Fibroblast of peridontal ligament (primary cell): ENCODE measurements around the gene TBL2.
A peak's percentile ranks its signal among the peaks of the same experiment; 100 is the strongest.
"Not testable (repeated sequence)": the region's sequence is repeated elsewhere in the genome, so short reads cannot be mapped to it uniquely, and the experiment has no call there.

ENCODE experiments used
- DNase-seq: peaks from one replicate; pipeline ENCODE4 v3.0.0-alpha.2; 2010; ENCODE audit errors: extremely low read depth

TBL2 gene, protein sequence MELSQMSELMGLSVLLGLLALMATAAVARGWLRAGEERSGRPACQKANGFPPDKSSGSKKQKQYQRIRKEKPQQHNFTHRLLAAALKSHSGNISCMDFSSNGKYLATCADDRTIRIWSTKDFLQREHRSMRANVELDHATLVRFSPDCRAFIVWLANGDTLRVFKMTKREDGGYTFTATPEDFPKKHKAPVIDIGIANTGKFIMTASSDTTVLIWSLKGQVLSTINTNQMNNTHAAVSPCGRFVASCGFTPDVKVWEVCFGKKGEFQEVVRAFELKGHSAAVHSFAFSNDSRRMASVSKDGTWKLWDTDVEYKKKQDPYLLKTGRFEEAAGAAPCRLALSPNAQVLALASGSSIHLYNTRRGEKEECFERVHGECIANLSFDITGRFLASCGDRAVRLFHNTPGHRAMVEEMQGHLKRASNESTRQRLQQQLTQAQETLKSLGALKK

DNA sequence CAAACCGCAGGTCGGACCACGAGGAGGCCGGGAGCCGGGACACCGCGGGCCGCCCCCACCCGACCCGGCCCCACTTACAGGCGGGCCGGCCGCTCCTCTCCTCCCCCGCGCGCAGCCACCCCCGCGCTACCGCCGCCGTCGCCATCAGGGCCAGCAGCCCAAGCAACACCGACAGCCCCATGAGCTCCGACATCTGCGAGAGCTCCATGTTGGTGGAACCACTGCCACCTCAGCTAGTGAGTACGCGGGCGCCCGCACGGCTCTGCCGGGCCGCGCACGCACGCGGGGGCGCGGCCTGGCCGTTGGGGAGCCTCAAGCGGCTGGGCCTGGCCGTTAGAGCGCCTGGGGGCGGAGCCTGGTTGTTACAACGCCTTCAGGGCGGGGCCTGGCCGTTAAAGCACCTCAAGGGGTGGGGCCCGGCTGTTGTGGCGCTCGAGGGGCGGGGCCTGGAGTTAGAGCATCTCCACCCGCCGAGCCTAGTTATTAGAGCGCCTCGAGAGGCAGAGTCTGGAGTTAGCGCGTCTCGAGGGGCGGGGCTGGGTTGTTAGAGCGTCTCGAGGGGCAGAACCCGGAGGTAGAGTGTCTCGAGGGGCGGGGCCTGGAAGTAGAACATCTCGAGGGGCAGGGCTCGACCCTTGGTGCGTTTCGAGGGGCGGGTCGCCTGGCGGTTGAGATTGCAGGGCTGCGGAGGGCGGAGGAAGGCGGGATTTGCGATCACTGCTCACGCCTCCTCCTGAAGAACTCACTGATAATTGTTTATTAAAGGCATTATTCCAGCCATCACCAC is at the start of gene TBL2:
Gene TBL2, minus strand, starts transcription at position 238 of the 787 bp plus-strand sequence. Its CDS starts 30 bp downstream, at position 208.
- DNase-seq = peak; percentile 97

DNA sequence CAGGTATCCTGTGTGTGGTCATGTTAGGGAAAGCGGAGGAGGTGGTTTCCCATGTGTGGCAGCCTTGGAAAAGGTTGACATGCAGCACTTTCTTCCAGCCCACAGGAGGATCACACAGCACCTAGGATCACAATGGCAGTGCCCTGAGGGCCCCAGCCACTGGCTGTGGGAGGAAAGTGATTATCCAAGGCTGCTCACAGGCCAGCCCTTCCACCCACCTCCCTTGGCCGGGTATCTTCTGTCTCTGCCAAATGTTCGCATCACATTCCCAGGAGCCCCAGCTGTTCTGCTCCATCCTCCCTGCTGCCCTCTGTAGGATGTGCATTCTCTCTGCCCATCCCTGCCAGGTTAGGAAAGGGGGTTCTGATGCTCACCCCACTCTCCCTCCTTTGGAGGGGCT is 48.4 kb upstream of the TBL2 start:
- peak; percentile 29 for DNase-seq

- DNase-seq = no peak
Measured at GRCh38 chr7:73625276-73625675, 46.9 kb upstream of the TBL2 start.

DNA sequence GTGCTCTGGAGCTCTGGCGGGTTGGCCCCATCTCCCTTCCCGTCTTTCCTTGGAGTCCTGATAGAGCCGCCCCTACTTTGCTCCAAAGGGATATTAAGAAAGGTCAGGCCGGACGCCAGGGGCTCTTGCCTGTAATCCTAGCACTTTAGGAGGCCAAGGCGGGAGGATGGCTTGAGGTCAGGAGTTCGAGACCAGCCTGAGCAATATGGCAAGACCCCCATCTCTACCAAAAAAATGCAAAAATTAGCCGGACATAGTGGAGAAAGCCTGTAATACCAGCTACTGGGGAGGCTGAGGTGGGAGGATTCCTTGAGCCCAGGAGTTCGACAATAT is 46.3 kb upstream of the TBL2 start:
- no peak for DNase-seq

GRCh38 chr7:73623798-73624668 is 45.7 kb upstream of the TBL2 start, which contains the start of gene MLXIPL:
MLXIPL (minus strand) TSS chr7:73624522; CDS start chr7:73624492, 30 bp downstream.
- DNase-seq = no peak

DNA sequence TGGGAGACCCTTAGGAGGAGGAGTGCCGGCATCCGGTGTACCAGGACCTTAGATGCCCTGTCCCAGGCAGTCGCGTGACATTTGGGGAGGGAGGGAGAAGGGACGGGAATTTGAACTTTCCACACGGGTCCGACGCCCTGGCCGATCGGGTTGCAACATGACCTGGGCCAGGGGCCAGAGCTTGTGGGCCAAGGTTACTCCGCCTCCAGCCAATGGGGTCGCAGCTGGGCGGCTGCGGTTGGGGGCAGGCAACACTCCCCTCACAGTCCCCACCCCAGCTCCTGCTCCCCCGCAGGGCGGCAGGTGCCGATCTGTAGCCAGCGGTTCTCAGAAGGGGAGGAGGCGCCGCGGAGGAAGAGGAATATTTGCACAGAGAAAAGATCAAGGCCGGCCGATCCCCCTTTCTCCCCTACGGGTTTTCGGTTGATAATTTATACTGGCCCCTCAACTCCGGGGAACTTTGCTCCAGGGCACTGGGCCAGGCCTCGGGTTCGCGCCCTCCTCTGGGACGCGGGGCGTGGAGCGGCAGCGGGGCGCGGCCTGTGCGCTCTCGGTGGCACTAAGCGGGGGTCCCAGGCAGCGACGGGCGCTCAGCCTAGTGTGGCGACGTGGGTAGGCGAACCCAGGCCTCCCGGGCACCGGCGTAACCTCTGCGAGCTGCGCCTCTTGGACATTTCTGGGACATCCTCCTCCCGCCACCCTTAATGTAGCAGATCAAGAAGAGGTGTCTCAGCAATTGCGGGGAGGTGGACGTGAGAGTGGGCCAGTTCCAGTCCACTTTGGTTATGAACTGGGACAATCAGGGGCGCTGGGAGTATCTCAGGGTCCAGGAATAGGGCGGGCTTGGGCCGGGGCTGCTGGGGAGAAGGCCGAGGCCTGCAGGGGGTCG is 44.8 kb upstream of the TBL2 start:
- DNase-seq = peak; percentile 10

GRCh38 chr7:73622527-73622908 is 44.1 kb upstream of the TBL2 start:
- no peak for DNase-seq

GRCh38 chr7:73621168-73622063 is 43.0 kb upstream of the TBL2 start:
- DNase-seq = no peak

- DNase-seq = not testable (repeated sequence)
Measured at GRCh38 chr7:73619394-73619793, 41.0 kb upstream of the TBL2 start.

DNA sequence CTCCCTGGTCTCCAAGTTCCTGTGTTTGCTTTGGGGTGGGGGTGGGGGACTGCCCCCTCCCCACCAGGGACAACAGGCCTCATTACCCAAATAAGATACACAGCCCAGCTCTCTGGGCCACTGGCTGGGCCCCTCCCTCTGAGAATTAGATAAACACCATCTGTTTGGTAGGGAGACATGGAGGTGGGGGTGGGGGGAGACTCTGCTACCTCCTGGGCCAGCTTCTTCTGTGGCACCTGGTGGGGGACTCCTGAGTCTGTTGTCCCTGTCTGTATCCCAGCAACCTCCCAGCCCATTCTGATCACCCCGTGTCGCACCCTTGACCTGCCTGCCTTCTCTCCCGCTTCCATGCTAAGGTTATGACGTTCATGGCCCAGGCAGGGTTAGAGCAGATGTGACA is 40.2 kb upstream of the TBL2 start:
- DNase-seq = no peak

- DNase-seq = not testable (repeated sequence)
Measured at GRCh38 chr7:73617520-73617919, 39.1 kb upstream of the TBL2 start.

- DNase-seq = peak; percentile 20
Measured at GRCh38 chr7:73615886-73616285, 37.5 kb upstream of the TBL2 start.

GRCh38 chr7:73614937-73615336 is 36.6 kb upstream of the TBL2 start:
- not testable (repeated sequence) for DNase-seq

DNA sequence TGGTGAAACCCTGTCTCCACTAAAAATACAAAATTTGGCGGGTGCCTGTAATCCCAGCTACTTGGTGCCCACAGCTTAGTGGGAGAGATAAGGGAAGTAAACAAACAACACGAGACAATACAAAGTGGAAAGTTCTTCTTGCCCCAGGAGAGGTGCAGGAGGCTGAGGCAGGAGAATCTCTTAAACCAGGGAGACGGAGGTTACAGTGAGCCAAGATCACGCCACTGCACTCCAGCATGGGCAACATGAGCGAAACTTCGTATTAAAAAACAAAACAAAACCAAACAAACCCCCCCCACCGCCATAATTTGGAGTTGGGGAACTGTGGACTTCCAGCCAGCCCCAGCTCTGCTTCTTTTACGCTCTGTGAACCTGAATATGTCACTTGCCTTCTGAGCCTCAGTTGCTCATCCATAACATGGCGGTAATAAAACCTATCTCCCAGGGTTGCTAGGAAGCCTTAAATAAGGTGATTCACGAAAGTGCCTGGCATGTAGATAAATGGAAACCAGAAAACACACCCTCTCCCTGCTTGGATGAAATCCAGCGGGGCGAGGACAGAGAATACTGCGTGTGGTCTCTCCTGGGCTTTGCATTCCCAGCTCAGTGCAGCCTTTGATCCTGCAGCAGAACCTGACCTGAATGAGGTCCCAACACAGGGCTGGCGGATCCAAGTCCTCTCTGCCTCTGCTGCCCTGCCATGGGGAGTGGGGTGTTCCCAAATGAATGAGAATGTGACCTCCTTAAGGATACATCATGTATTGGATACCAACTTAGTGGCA is 35.8 kb upstream of the TBL2 start:
- DNase-seq = no peak

GRCh38 chr7:73612598-73613269 is 34.4 kb upstream of the TBL2 start:
- DNase-seq = peak; percentile 12

DNA sequence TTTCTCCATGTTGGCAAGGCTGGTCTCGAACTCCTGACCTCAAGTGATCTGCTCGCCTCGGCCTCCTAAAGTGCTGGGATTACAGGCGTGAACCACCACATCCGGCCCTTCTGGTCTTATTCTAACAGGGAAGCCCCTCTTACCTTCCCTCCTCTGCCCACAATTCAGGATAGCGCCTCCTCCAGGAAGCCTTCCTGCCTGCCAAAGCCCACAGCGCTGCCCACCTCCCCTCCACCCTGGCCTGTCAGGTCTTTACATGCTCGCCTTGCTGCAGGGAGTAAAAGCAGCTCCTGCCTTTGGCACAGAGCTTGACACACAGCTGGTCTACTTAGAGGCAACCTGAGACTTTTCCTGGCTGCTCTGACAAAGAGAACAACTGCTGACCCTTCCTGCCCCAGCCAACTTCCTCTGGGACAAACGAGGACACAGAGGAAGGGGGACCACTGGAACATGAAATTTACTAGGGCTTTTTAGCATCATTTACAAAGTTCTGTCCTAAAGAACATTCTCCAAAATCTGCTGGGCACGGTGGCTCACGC is 32.7 kb upstream of the TBL2 start:
- no peak for DNase-seq

DNA sequence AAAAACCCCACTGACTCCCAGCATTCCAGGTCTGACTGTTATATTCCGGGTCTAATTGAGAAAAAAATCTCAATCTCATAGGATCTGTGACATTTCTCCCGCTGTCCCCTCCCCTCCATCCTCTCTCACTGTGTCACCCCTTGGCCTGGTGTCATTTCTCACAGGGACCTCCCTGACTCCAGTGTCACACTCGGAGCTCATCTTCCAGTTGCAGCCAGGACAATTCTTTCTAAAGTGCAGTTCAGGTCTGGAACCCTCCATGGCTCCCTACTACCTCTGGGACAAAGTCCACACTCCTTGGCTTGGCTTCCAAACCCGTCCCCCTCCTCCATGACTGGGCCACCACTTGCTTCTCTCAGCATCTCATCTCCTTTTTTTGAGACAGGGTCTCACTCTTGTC is 31.7 kb upstream of the TBL2 start:
- DNase-seq = no peak

DNA sequence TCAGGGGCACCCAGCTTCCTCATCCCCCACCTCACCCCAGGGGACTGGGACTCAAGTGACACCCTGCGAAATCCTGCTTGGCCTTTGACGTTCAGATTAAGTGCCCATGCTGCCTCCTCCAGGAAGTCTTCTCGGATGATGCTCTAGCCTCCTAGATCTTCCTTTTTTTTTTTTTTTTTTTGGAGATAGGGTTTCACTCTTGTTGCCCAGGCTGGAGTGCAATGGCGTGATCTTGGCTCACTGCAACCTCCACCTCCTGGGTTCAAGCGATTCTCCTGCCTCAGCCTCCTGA is 29.3 kb upstream of the TBL2 start:
- not testable (repeated sequence) for DNase-seq
